ENCODE results near the gene CDK11A.
"Not testable (repeated sequence)": the region's sequence is repeated elsewhere in the genome, so short reads cannot be mapped to it uniquely, and the experiment has no call there.

The CDK11A gene

DNA sequence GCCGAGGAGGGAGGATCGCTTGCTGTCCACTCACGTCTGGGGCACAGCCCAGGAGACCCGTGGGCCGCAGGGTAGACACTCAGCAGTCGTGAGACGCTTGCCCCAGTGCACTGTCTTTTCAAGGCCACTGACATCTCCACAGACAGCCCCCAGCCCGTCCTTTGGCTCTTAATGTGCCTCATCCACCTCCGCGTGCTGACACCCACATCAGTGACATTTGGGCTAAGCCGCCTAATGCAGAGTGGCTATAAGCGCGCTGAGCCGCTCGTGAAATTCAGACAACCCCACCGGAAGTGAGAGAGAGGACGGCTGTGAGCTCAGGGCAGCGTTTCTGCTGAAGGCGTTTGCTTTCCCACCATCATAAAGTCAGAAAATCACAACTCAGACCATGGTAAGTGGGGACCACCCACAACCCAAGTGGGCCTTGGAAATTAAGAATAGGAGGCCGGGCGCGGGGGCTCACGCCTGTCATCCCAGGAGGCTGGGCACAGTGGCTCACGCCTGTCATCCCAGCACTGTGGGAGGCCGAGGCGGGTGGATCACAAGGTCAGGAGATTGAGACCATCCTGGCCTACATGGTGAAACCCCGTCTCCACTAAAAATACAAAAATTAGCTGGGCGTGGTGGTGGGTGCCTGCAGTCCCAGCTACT is 40.0 kb downstream of the CDK11A start:
- in situ Hi-C loops (cut with MboI; ENCODE audit: low sequenced_read_pairs): no loop called here

DNA sequence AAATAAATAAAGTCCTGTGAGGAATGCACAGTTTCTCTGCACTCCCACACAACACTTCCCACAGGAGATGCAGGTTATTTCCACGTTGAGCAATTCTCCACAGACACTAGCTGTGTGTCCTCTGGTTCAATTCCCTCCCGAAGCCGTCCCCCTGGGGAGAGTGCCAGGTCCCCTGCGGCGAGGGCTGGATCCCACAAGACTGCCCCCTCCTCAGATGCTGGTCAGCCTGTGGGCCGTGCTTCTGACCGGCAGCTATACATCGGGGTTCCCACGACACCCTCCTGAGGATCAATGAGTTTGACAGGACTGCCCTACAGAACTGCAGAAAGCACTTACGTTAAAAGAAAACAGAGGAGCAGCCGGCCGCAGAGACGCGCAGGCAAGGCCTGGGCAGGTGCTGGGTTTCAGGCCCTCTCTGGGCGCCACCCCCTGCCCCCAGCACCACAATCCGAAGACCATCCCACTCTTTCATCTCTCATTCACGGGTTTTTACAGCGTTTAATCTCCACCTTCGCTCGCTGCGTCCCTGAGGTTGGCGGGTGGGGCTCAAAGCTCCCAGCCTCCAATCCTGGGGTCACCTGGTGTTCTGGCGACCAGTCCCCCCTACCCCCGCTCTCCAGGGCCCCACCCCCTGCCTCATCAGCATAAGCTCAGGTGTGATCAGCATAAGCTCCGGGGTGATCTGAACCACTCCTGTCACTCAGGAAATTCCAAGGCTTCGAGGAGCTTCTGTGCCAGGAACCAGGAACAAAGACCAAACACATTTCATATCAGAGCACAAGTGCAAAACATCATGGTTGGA is 40.9 kb downstream of the CDK11A start:
- in situ Hi-C loops (cut with MboI; ENCODE audit: low sequenced_read_pairs): no loop called here

GRCh38 chr1:1680912-1681273 is 43.3 kb downstream of the CDK11A start:
- in situ Hi-C loops (cut with MboI; ENCODE audit: low sequenced_read_pairs): no loop called here

DNA sequence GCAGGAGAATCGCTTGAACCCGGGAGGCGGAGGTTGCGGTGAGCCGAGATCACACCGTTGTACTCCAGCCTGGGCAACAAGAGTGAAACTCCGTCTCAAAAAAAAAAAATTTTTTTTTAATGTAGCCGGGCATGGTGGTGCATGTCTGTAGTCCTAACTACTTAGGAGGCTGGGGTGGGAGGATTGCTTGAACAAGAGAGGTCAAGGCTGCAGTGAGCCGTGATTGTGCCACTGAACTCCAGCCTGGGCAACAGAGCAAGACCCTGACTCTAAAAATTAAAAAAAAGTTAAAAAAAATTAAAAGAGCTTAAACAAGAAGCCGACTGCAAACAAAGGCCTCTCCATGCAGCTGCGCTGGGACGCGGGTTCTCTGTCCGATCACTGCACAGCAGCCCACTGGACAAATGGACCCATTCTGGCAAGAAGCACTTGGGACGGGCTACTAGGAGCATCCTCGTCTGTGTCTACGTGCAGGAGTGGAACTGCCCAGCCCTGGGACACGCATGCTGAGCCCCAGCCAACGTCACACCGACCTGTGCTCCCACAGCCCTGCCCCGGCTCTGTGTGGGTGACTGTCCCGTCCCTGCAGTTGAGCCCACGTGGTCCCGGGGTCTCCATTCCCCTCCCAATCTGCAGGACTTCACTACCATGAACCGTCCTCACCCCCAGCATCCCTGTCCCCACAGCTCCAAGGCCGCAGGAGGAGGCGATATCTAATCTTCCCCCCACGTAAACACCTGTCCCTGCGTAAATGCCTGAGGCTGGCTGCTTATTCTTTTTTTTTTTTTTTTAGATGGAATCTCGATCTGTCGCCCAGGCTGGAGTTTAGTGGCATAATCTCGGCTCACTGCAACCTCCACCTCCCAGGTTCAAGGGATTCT is 43.9 kb downstream of the CDK11A start:
- in situ Hi-C loops (cut with MboI; ENCODE audit: low sequenced_read_pairs): no loop called here

DNA sequence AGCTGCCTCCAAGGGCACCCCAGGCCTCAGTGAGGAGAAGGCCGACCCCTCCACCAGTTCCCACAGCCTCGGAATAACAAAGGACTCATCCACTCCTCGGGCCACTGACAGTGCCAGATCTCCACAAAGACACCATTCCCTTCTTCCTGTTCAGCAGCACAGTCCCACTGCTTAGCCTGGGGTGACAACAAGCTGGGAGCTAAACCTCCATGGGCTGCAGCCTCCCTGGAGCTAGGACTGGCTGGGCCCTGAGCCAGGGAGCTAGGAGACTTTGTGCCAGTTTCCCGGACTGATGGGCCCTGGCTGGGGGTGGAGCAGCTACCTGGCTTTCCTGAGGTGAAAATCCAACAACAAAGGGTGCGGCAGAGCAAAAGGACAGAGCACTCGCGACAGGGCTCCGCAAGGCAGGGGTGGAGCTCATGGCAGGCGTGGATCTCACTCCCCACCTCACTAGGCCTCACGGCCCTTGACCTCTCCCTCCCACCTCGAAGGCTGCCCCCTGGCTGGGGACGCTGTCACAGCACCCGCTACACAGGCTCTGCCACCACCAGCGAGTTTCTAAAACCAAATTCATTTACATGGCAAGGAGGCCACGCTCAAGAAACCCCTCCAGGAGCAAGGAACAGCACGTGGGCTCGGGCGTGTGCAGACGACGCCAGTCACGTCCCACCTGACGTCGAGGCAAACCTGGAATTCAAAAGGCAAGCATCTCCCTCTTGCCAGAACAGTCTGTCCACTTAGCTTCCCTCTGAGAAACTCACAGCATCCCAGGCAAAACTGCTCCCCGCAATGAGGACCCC is 45.4 kb downstream of the CDK11A start:
- in situ Hi-C loops (cut with MboI; ENCODE audit: low sequenced_read_pairs): no loop called here

DNA sequence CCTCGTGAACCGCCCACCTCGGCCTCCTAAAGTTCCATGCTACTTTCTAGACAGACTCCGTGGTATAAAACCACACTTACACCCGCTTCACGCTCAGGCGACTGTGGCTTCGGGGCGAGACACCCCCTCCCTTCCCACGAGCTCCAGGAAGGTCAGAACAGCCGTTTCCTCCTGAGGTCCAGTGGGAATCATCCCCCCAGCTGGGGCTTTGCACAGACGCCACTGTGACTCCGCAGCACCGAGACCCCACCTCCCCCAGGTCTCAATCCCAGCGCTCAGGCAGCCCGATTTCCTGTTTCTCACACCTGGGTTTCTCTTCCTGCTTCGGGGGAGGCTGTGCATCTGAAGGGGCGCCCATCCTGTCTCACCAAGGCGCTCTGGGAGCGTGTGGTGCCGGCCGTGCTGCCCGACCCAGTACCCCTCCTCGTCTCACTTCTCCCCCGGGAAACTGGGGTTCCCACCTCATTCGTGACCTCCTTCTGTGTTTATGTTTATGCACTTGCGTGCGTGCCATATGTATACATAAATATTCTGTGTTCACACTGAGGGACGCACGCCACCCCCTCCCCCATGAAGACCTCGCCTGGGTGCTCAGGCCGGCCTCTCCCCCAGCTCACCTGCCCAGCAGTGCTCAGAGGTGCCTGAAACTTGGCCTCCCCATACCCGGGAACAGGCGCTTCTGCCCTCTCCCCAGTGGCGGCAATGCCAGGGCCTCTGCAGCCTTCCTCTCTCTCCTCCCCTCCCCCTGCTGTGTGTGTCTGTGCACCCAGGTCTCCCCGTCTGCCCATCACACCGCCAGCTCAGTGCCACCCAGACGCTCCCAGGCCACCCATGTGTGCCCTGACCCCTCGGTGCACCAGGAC is 46.2 kb downstream of the CDK11A start:
- in situ Hi-C loops (cut with MboI; ENCODE audit: low sequenced_read_pairs): no loop called here

- in situ Hi-C loops (cut with MboI; ENCODE audit: low sequenced_read_pairs): not testable (repeated sequence)
These were observed 48.1 kb downstream of the CDK11A start for GRCh38 chr1:1676087-1676486.

DNA sequence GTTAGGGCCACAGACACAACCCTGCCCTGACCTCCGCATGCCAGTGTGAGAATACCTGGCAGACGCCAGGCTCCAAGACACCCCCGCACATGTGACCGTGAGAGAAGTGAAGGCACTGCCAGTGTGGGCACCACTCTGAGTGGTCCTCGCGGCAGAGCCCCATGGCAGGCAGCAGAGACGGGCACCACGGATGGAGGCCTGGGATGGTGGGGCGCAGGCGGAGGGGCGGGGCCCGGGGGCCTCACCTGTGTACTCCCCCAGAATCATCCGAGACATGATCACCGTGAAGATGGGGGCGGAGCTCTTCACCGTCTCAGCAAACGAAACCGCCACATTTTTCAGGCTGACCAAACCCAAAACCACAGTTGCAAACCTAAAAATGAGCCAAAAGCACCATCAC is 48.9 kb downstream of the CDK11A start:
- in situ Hi-C loops (cut with MboI; ENCODE audit: low sequenced_read_pairs): not testable (repeated sequence)

GRCh38 chr1:1674806-1675205 is 49.4 kb downstream of the CDK11A start:
- in situ Hi-C loops (cut with MboI; ENCODE audit: low sequenced_read_pairs): not testable (repeated sequence)

DNA sequence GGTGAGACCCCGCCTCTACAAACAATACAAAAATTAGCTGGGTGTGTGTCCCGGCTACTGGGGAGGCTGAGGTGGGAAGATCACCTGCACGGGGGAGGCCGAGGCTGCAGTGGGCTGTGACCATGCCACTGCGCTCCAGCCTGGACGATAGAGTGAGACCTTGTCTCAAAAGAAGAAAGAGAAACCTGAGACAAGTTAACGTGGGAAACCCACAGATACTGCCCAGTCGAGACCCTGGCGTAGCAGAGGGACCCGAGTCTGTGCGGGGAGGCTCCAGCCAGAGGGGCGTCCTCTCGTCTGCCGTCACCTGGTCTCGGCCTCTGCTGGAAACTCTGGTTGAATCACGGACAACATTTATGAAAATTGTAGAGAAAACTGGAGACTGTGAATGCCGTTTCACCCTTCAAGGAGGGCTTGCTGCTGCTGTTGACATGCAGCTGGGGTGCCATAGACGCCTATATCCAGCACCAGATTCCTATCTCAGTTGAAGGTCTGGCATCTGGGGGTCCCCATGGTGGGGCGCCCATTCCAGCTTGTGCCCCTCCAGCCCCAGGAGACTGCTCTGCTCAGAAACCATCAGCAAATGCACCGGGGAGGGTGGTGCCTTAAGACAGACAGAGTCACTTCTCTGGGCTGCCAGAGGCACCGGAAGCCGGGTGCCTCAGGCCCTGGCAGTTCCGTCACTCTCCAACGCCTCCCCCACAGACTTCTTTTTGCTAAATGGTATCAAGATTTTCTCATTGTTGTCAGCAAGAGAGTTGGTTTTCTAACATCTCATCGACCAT is 51.8 kb downstream of the CDK11A start:
- in situ Hi-C loops (cut with MboI; ENCODE audit: low sequenced_read_pairs): no loop called here

DNA sequence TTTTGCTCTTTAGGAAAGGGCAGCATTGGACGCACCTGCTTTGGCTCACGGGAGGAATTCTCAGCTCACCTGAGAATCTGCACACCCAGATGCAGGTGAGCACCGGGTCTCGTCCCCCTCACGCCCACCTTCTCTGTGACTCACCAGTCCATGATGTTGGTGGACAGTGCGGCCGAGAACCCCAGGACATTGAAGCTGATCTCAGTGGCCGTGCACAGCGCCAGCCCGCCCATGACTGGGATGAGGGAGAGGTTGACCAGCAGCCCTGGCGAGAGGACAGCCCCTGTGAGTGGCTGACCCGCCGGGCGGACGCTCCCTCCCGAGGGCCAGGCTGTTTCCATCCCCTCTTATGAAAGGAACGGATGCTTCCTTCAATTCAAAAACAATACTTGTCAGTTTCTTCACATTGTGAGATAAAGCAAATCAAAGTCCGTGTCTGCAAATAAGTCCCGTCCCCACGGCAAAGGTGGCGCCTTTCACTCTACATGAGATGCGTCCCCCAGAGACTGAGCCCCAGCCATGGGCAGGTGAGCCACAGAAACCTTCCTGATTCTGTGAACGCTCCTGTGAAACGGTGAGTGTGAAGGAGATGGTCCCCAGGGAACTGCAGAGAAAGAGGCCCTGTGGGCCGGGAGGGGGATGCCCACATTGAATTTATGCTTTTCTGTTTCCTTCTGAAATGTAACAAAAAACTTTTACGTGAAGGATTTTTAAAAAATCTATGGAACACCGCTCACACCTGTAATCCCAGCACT is 52.6 kb downstream of the CDK11A start:
- in situ Hi-C loops (cut with MboI; ENCODE audit: low sequenced_read_pairs): no loop called here

DNA sequence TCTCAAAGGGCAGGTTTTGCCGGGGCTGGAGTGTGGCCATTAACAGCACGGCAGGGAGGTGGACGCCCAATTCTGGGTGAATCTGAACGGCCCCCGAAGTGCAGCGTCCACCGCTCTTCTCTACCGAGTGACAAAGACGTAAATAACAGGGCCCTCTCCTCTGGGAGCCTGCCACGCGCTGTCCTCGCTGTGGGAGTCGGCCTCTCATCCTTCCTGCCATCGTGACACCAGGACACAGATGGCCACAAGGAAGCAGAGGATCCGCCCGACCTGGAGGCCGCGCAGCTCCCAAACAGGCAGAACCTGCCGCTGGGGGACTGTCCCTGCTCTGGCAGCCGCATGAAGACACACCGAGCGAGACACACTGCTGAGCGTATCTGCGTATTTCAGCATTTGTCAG is 53.3 kb downstream of the CDK11A start:
- in situ Hi-C loops (cut with MboI; ENCODE audit: low sequenced_read_pairs): no loop called here

- in situ Hi-C loops (cut with MboI; ENCODE audit: low sequenced_read_pairs): no loop called here
These were observed 54.4 kb downstream of the CDK11A start for GRCh38 chr1:1669468-1670440.

- in situ Hi-C loops (cut with MboI; ENCODE audit: low sequenced_read_pairs): no loop called here
These were observed 57.6 kb downstream of the CDK11A start for GRCh38 chr1:1666526-1666925.

DNA sequence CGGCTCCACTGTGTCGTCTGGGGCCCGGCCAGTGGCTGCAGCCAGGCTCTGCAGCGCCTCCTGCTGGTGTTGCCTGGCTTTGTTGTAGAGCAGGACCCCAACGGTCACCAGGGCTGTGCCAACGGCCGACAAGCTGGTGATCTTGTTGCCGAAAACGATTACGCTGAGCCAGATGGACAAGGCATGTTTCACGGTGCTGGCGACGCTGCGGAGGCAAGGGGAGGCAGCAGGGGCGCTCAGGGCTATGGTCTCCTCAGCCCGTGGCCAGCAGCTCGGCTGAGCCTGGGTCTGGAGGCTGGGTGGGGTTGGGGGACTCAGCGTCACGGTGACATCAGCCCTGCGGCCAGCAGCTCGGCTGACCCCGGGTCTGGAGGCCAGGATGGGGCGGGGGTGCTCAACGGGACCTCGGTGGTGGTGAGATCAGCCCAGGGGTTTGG is 58.3 kb downstream of the CDK11A start:
- in situ Hi-C loops (cut with MboI; ENCODE audit: low sequenced_read_pairs): no loop called here

DNA sequence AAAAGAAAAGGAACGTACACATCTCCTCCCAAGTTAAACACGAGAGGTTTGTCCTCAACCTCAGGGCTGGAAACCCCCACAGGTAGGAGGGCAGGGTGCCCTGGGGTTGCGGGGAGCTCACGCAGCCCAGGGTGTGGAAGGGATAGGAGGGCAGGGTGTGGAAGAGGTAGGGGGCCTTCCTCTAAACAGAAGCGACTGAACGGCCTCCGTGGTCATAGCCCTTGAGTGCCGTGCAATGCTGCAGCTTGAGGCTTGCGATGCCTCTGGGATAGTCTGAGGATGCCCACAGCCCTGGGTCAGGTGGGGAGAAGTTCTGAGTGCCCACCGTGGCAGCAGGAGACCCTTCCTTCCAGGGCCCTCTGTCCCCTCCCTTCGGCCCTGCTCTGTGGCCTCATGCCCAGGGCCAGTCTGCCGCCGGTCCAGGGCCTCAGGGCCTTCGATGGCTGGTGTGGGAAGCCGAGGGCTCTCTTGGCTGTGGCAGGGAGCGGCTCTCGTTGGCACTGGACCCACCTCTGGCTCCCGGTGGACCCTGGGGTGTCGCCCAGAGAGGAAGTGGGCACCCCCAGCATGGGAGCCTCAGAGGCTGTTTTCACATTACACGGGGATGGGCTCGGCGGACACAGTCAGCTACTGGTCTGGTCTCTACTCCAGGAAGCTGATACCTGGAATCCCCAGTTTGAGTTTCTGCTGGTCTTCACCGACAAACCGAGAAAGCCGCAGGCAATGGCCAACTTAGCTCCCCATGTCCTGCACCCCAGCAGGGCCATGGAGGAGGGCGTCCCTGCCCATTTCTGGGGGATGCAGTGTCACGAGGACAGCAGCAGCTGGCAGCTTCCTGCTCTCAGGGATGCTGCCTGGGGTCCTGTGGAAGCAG is 59.0 kb downstream of the CDK11A start:
- in situ Hi-C loops (cut with MboI; ENCODE audit: low sequenced_read_pairs): no loop called here

Data from HL-60/S4 treated with retinoic acid at 250 ng/mL for 4 days and 3 days (cell line).